HEK293 (cell line): ENCODE measurements around the gene CD180.

Source experiments
- CTCF ChIP-seq: fragments of 450-650 bp; formaldehyde crosslinking; IDR thresholded peaks from 2 replicates; pipeline ENCODE4 v1.5.1; 2016; ENCODE audit warnings: missing biosample characterization, missing genetic modification characterization
- ZSCAN4 ChIP-seq: fragments of 450-650 bp; formaldehyde crosslinking; IDR thresholded peaks from 2 replicates; pipeline ENCODE4 v1.5.1; 2017; ENCODE audit warnings: missing biosample characterization, missing genetic modification characterization

GRCh38 chr5:67203701-67204074 is 7.1 kb upstream of the CD180 start:
- TF ChIP-seq ZSCAN4 (tag by site-specific recombination) (no peak), CTCF (tag by site-specific recombination) (no peak)
